Peyer's patch (tissue), 4 donors: ENCODE measurements around the gene BIN1. TPM values are rescaled to one million over a fixed set of nuclear protein-coding genes. Genes with fewer than 3 reads are reported as not detected.

Source experiments
- DNase-seq, 3 donors: peaks; one replicate each; pipeline ENCODE4 v3.0.0-alpha.2; 2017 to 2019
- H3K27ac ChIP-seq, 4 donors: fragments of 200-600 bp; sonication (generic); one replicate each; pipeline ENCODE4 v1.5.1; 2016 to 2019
- H3K27me3 ChIP-seq, 2 donors: fragments of 200-600 bp; sonication (generic); one replicate each; pipeline ENCODE4 v1.5.1; 2019
- H3K36me3 ChIP-seq, 3 donors: fragments of 200-600 bp; sonication (generic); one replicate each; pipeline ENCODE4 v1.5.1; 2016 to 2019
- H3K4me1 ChIP-seq, 4 donors: fragments of 200-600 bp; sonication (generic); one replicate each; pipeline ENCODE4 v1.5.1; 2016 to 2019
- H3K4me3 ChIP-seq, 4 donors: fragments of 200-600 bp; sonication (generic); 1 replicate in 3 of 4; 2 replicates in 1 of 4; pipeline ENCODE4 v1.5.1; 2016 to 2019; ENCODE audit warnings: mild to moderate bottlenecking in 1 of 4
- H3K9me3 ChIP-seq, 4 donors: fragments of 200-600 bp; sonication (generic); one replicate each; pipeline ENCODE4 v1.5.1; 2016 to 2019; ENCODE audit warnings: mild to moderate bottlenecking in 1 of 4
- CTCF ChIP-seq, 6 experiments: fragments of 450-650 bp in 4 of 6; fragments of 200-600 bp in 2 of 6; sonication (generic) in 1 of 6; IDR thresholded peaks; one replicate each; pipeline ENCODE4 v1.5.1; 2017 to 2019; ENCODE audit warnings: antibody characterized with exemption in 6 of 6, mild to moderate bottlenecking in 3 of 6, moderate library complexity in 1 of 6
- POLR2A ChIP-seq, 2 donors: fragments of 450-650 bp; IDR thresholded peaks; one replicate each; pipeline ENCODE4 v1.5.1; 2017; ENCODE audit warnings: antibody characterized with exemption in 2 of 2, mild to moderate bottlenecking in 2 of 2, moderate library complexity in 2 of 2
- total RNA-seq, 4 donors: library from RNA; depleted of rRNA; stranded (reverse); fragments of >200 nt; gene quantifications; one replicate each; pipeline ENCODE4 v1.1.0, GENCODE V29; 2016

BIN1 gene
- total RNA-seq, 4 donors from 2014 or later = 22.2 to 81.7 (median 47.2) TPM

GRCh38 chr2:127129937-127130336 lies 23.0 kb upstream of the BIN1 start:
- Histone ChIP-seq H3K9me3 (no peaks in the 10 kb centered on the region), H3K36me3 (no peaks in the 10 kb centered on the region), H3K27ac (no peak overlapping the region), H3K27me3 (no peaks in the 10 kb centered on the region), H3K4me3 (no peak overlapping the region), H3K4me1 (no peaks in the 10 kb centered on the region)
- DNase-seq = no peak
- no peak for TF ChIP-seq POLR2A (IDR thresholded peaks at IDR 0.05)
- no peak for TF ChIP-seq CTCF (IDR thresholded peaks at IDR 0.05)

DNA sequence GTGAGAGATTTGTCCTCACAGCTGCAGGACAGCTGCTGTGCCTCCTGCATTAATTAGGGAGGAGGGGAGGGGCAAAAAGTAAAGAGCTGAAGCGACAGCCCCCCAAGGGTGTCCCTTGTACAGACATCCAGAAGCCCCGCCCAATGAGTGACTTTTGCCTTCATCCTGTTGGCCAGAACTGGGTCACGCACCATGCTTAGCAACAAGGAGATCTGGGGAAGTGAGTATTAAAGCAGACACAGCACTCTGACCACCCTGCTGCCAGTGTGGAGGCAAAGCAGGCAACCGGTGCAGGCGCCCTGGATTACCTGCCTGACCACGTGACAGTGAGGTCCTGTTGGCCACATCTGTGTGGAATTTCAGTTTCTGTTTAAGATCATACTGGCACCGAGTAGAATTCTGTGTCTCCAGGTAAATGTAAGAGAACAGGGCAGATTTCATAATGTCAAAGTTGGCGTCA lies 21.5 kb upstream of the BIN1 start:
- H3K9me3 ChIP-seq = no peaks in the 10 kb centered on the region
- peak overlapping the region in 2 of 4 donors; percentile 2 to 7 for H3K27ac ChIP-seq
- H3K27me3 ChIP-seq = no peaks in the 10 kb centered on the region
- H3K4me3 ChIP-seq = peak overlapping the region in 3 of 4 donors; percentile 2 to 39 (median 22)
- DNase-seq = peak; percentile 72 to 85 (median 74)
- no peaks in the 10 kb centered on the region for H3K4me1 ChIP-seq
- no peaks in the 10 kb centered on the region for H3K36me3 ChIP-seq
- no peak for TF ChIP-seq POLR2A (IDR thresholded peaks at IDR 0.05)
- TF ChIP-seq CTCF (IDR thresholded peaks at IDR 0.05) = peak in 2 of 6 experiments; percentile 3 to 19

DNA sequence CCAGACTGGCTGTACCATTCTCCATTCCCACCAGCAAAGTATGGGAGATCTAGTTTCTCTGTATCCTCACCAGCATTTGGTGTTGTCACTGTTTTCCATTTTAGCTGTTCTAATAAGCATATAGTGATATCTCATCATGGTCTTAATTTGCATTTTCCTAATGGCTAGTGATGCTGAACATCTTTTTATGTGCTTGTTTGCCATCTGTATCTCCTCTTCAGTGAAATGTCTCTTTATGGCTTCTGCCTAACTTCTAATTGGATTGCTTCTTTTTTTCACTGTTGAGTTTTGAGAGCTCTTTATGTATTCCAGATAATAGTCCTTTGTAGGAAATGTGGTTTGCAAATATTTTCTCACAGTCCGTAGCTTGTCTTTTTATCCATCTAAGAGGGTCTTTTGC lies 18.9 kb upstream of the BIN1 start:
- Histone ChIP-seq H3K36me3 (no peaks in the 10 kb centered on the region), H3K4me3 (no peak overlapping the region), H3K27ac (no peak overlapping the region), H3K27me3 (no peaks in the 10 kb centered on the region), H3K4me1 (no peaks in the 10 kb centered on the region), H3K9me3 (no peaks in the 10 kb centered on the region)
- TF ChIP-seq CTCF (IDR thresholded peaks at IDR 0.05) (no peak), POLR2A (IDR thresholded peaks at IDR 0.05) (no peak)
- DNase-seq = no peak

DNA sequence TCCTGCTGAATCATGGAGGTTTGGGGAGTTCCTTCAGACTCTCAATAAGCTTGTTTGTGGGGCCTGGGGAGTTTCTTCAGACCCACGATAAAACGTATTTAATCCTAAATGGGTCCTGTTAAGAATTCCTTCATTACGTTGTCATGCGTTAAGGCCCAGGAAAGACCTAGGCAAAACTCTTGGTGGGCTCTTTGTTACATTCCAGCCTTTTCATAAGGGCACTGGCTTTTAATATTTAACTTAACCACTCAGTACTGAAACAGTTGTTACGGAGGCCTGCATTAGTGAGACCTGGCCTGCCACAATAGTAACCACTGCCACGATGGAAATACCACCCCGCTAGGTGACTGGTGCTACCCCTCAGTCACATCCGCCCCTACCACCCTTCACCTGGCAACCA lies 17.5 kb upstream of the BIN1 start:
- DNase-seq = no peak
- Histone ChIP-seq H3K27me3 (no peaks in the 10 kb centered on the region), H3K4me1 (no peaks in the 10 kb centered on the region), H3K27ac (no peak overlapping the region), H3K9me3 (no peaks in the 10 kb centered on the region), H3K4me3 (no peak overlapping the region), H3K36me3 (no peaks in the 10 kb centered on the region)
- TF ChIP-seq POLR2A (IDR thresholded peaks at IDR 0.05) (no peak), CTCF (IDR thresholded peaks at IDR 0.05) (no peak)

DNA sequence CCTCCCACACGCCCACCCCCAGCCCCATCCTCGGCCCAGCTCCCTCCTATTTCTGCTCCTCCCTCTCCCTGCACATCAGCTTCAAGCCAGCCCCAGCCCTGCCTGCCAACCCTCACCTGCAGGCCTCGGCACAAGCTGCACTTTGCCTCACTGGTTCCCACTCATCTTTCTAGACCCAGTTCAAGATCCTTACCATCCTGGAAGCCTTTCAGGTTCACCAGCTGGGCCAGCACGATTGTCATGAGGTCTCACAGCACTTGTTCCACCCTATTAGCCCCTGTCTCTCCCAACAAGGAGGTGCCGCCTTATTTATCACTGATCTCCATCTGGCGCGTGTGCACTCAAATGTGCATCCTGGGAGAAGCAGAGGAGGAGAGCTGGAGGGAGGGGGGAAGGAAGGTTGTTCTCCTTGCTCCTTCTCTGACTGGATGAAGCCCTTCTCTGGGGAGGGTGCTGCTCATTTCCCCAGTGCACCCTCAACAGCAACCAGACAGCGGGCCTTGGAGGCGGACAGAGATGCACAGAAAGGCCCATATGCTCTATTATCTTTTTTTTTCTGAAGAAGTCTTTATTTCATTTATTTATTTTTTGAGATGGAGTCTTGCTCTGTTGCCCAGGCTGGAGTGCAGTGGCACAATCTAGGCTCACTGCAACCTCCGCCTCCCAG lies 15.5 kb upstream of the BIN1 start:
- no peak for DNase-seq
- H3K4me1 ChIP-seq = no peaks in the 10 kb centered on the region
- H3K4me3 ChIP-seq = no peak overlapping the region
- no peaks in the 10 kb centered on the region for H3K9me3 ChIP-seq
- no peak overlapping the region for H3K27ac ChIP-seq
- no peak for TF ChIP-seq CTCF (IDR thresholded peaks at IDR 0.05)
- TF ChIP-seq POLR2A (IDR thresholded peaks at IDR 0.05) = no peak
- H3K36me3 ChIP-seq = no peaks in the 10 kb centered on the region
- no peaks in the 10 kb centered on the region for H3K27me3 ChIP-seq
